ENCODE results near the gene LARP4B.

LARP4B gene

GRCh38 chr10:931326-932318, at the start of gene LARP4B:
LARP4B (minus strand) TSS chr10:931705; CDS start chr10:885721, 45,984 bp downstream.
- peak; percentile 99 for DNase-seq

- no peak for DNase-seq
Observed at GRCh38 chr10:980468-981093, 49.1 kb upstream of the LARP4B start.

GRCh38 chr10:978826-979421, 47.4 kb upstream of the LARP4B start:
- no peak for DNase-seq

- no peak for DNase-seq
Observed at GRCh38 chr10:976316-976715, 44.8 kb upstream of the LARP4B start.

GRCh38 chr10:974785-975074, 43.2 kb upstream of the LARP4B start:
- DNase-seq = no peak

GRCh38 chr10:974038-974784, 42.7 kb upstream of the LARP4B start:
- DNase-seq = no peak

- DNase-seq = no peak
Observed at GRCh38 chr10:972763-973162, 41.3 kb upstream of the LARP4B start.

- DNase-seq = no peak
Observed at GRCh38 chr10:971613-972012, 40.1 kb upstream of the LARP4B start.

- no peak for DNase-seq
Observed at GRCh38 chr10:971150-971542, 39.6 kb upstream of the LARP4B start.

- DNase-seq = no peak
Observed at GRCh38 chr10:970311-971149, 39.0 kb upstream of the LARP4B start.

GRCh38 chr10:969473-970150, 38.1 kb upstream of the LARP4B start:
- DNase-seq = no peak

GRCh38 chr10:968546-969199, 37.2 kb upstream of the LARP4B start:
- DNase-seq = no peak

- DNase-seq = no peak
Observed at GRCh38 chr10:966466-967235, 35.1 kb upstream of the LARP4B start.

GRCh38 chr10:964988-965417, 33.5 kb upstream of the LARP4B start:
- no peak for DNase-seq

GRCh38 chr10:964321-964987, 32.9 kb upstream of the LARP4B start:
- no peak for DNase-seq

- no peak for DNase-seq
Observed at GRCh38 chr10:963655-964054, 32.1 kb upstream of the LARP4B start.

GRCh38 chr10:963186-963585, 31.7 kb upstream of the LARP4B start:
- no peak for DNase-seq

- DNase-seq = no peak
Observed at GRCh38 chr10:962342-962741, 30.8 kb upstream of the LARP4B start.

GRCh38 chr10:958856-959255, 27.4 kb upstream of the LARP4B start:
- no peak for DNase-seq

GRCh38 chr10:958106-958505, 26.6 kb upstream of the LARP4B start:
- no peak for DNase-seq

All from islet precursor cell (in vitro differentiated cells).